Measurements from ENCODE around the gene SPATS2L.

Gene SPATS2L

DNA sequence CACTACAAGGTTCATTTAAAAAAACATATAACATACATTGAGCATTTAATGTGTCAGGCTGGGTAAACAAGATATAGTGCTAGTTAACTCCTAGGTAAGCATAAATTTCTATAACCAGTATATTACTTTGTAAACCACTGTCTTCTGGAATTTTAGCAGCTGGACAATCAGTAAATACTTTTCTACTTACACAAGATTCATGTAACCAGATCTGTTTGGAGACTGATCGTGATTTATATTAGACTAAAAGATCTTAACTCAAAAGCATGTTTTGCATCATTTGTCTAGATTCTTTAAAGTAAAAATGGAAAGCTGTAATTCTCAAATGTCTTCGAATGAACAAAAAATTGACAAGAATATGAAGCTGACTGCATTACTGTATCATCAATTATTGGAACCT lies 218.6 kb downstream of the SPATS2L start:
- no peak for DNase-seq

DNA sequence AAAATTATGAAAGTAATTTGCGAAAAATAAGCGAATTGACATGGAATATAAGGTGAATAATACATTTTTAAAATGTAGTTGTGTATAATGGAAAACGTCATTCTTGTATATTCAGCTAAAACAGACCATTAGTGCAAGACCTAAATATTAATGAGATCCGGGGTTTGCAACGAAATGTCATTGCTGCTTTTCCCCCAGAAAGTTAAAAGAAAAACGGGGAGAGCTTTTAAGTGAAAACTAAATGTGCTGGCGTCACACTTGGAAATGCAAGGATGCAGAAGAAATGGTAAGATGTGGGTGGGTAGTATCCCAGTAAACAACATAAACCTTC lies 219.0 kb downstream of the SPATS2L start:
- DNase-seq: no peak

DNA sequence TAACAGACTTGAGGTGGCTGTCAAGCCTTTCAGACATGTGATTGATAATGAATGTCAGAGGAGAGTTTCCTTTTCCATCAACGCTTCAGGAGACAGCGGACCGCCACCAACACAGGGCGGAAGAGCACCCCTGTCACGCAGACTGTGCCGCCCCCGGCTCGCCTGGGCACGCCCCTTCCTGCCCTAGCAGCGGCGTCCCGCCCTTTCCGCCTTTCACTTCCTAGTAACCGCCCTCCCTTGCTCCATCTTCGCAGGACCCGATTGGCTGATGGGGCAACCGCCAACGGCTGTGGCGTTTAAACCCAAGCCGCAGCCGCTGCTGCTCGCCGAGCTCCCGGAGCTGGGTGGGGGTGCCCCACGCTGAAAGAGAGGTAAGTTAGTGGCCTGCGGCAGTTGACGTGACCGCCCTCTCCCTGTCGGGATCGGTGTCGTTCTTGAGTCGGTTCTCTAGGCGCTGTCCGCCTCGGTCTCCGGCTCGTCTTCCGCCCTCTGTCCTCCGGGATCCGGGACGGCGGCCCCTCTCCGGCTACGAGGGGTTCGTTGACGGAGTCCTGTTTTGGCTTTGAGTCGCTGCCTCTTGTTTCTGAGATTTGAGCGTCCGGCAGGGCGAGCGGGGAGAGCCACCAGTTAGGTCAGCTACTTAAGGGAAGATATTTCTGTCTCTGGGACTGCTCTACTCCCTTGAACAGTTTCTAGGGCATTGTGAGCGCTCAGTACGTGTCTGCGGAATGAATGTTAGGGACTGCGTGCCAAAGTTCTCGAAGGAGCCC lies 219.6 kb downstream of the SPATS2L start, which contains the start of gene SGO2:
Gene SGO2 (plus strand): TSS at position 326 of the 770 bp plus-strand sequence. CDS start 6,769 bp downstream, outside the sequence.
- DNase-seq: peak; percentile 97

DNA sequence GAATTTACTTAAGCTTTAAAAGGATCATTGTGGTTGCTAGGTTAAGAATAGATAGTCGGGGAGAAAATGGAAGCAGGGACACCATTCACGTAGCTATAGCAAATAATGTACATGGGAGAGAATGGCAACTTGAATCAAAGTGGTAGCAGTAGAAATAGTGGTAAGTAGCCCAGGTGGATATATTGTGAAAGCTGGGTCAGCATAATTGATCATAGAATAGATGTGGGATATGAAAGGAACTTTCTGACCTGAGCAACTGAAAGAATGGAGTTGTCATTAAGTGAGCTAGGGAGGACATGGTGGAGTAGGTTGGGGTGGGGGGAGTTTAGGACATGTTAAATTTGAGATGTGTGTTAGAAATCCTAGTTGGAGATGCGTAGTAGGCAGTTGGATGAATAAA lies 221.7 kb downstream of the SPATS2L start:
- no peak for DNase-seq
